MM.1S (cell line): ENCODE data around the gene C14orf132.

Experiments used
- CTCF ChIP-seq: fragments of 300-600 bp; sonication (generic); IDR thresholded peaks from 2 replicates; pipeline ENCODE4 v1.5.1; 2016; ENCODE audit warnings: antibody characterized with exemption, low read length, mixed read lengths
- EZH2phosphoT487 ChIP-seq: fragments of 300-600 bp; sonication (generic); IDR thresholded peaks from 2 replicates; pipeline ENCODE4 v1.6.1; 2018; ENCODE audit warnings: antibody characterized with exemption, low read length

GRCh38 chr14:96011131-96011530 is 28.0 kb upstream of the C14orf132 start:
- TF ChIP-seq EZH2phosphoT487 (no peak), CTCF (no peak)
